MCF 10A (cell line): ENCODE results near the gene XPO1. TPM values are rescaled to one million over a fixed set of nuclear protein-coding genes. Genes with fewer than 3 reads are reported as not detected.

ENCODE experiments used
- BruUV-seq: library from RNA; stranded (reverse); fragments of 400-500 nt; replicated peaks from 2 replicates; lab custom pipeline; 2021; lab: Mats Ljungman, UMichigan
- CTCF ChIA-PET: fragments of 300-600 bp; sonication (Branson Sonifier 250); formaldehyde crosslinking; extraction: SDS; loops from one replicate; lab custom pipeline; 2021; ENCODE audit warnings: antibody characterized with exemption, inconsistent platforms; lab: Yijun Ruan, JAX
- POLR2A ChIA-PET: fragments of 300-600, 350-650 bp; sonication (Branson Sonifier 250); formaldehyde crosslinking; extraction: SDS; loops from one replicate; lab custom pipeline; 2020; ENCODE audit warnings: antibody characterized with exemption, inconsistent platforms; lab: Yijun Ruan, JAX
- DNase-seq: peaks from one replicate; pipeline ENCODE4 v3.0.0-alpha.2; 2018; ENCODE audit not compliant: unreplicated experiment
- H3K27ac Mint-ChIP-seq: one replicate; pipeline ENCODE4 v1.8.0; 2022; ENCODE audit warnings: mild to moderate bottlenecking, low read depth, mixed read lengths; ENCODE audit not compliant: unreplicated experiment
- H3K27me3 Mint-ChIP-seq: one replicate; pipeline ENCODE4 v1.8.0; 2022; ENCODE audit warnings: mixed read lengths; ENCODE audit not compliant: insufficient read depth, unreplicated experiment
- H3K36me3 Mint-ChIP-seq: one replicate; pipeline ENCODE4 v1.8.0; 2022; ENCODE audit warnings: mild to moderate bottlenecking, moderate library complexity, mixed read lengths; ENCODE audit not compliant: insufficient read depth, unreplicated experiment
- H3K4me1 Mint-ChIP-seq: one replicate; pipeline ENCODE4 v1.8.0; 2022; ENCODE audit warnings: mixed read lengths; ENCODE audit not compliant: insufficient read depth, unreplicated experiment
- H3K4me3 Mint-ChIP-seq: one replicate; pipeline ENCODE4 v1.8.0; 2022; ENCODE audit warnings: mild to moderate bottlenecking, moderate library complexity, mixed read lengths; ENCODE audit not compliant: unreplicated experiment
- H3K9me3 Mint-ChIP-seq: one replicate; pipeline ENCODE4 v1.8.0; 2022; ENCODE audit warnings: mixed read lengths; ENCODE audit not compliant: unreplicated experiment
- CTCF ChIP-seq: fragments of 200-600 bp; IDR thresholded peaks from one replicate; pipeline ENCODE4 v1.8.0; 2022; ENCODE audit warnings: antibody characterized with exemption, mild to moderate bottlenecking; ENCODE audit not compliant: unreplicated experiment
- intact Hi-C: fragments of 100-400 bp; cut with micrococcal nuclease; formaldehyde crosslinking; loops from 2 replicates; pipeline ENCODE4 v1.14.1; 2022
- total RNA-seq: library from RNA; stranded (reverse); gene quantifications from 2 replicates; pipeline ENCODE4 v1.2.3, GENCODE V29; 2022

The XPO1 gene
- total RNA-seq, 1 experiment from 2014 or later = 148 TPM

GRCh38 chr2:61438670-61439069 is 99.5 kb downstream of the XPO1 start:
- intact Hi-C loops = no loop called here
- no peak overlapping the region for H3K27ac Mint-ChIP-seq
- BruUV-seq = no TSS peak

GRCh38 chr2:61437170-61437569 is 101.0 kb downstream of the XPO1 start:
- H3K4me1 Mint-ChIP-seq = peaks cover 55% of the 10 kb centered on the region

More at GRCh38 chr2:61438670-61439069, 99.5 kb downstream of the XPO1 start:
- TF ChIP-seq CTCF = no peak
- peaks cover 11% of the 10 kb centered on the region for H3K36me3 Mint-ChIP-seq
- H3K9me3 Mint-ChIP-seq = no peaks in the 10 kb centered on the region
- H3K27me3 Mint-ChIP-seq = no peaks in the 10 kb centered on the region
- DNase-seq = no peak
- peaks cover 47% of the 10 kb centered on the region for H3K4me1 Mint-ChIP-seq
- CTCF ChIA-PET = interaction anchor here (0.7 to 1.7 kb wide), 2 partner anchors 11 to 150 kb away, joined by 3 to 6 read pairs; no protein-coding TSS in a partner anchor
- POLR2A ChIA-PET = interaction anchor here (0.5 to 1.5 kb wide), 4 partner anchors 11 to 546 kb away, joined by 3 to 8 read pairs (median 3); no protein-coding TSS in a partner anchor
- H3K4me3 Mint-ChIP-seq = no peak overlapping the region

GRCh38 chr2:61436092-61436491 is 102.1 kb downstream of the XPO1 start:
- no peaks in the 10 kb centered on the region for H3K27me3 Mint-ChIP-seq

More at GRCh38 chr2:61437170-61437569, 101.0 kb downstream of the XPO1 start:
- no peak for TF ChIP-seq CTCF
- no TSS peak for BruUV-seq
- Mint-ChIP-seq H3K9me3 (no peaks in the 10 kb centered on the region), H3K27ac (no peak overlapping the region), H3K27me3 (no peaks in the 10 kb centered on the region), H3K4me3 (no peak overlapping the region), H3K36me3 (peaks cover 4% of the 10 kb centered on the region)
- ChIA-PET POLR2A (interaction anchor here (0.6 to 1.9 kb wide), 2 partner anchors 16 to 18 kb away, joined by 3 to 5 read pairs; no protein-coding TSS in a partner anchor), CTCF (no interaction called here)
- no peak for DNase-seq
- intact Hi-C loops = no loop called here

More at GRCh38 chr2:61436092-61436491, 102.1 kb downstream of the XPO1 start:
- CTCF ChIA-PET = interaction anchor here (1.1 kb wide), 1 partner anchor 18 kb away, joined by 3 read pairs; no protein-coding TSS in a partner anchor
- Mint-ChIP-seq H3K27ac (peak overlapping the region; percentile 17), H3K4me3 (peak overlapping the region; percentile 16), H3K4me1 (peaks cover 49% of the 10 kb centered on the region), H3K9me3 (no peaks in the 10 kb centered on the region), H3K36me3 (peaks cover 5% of the 10 kb centered on the region)
- POLR2A ChIA-PET = interaction anchor here (0.7 to 1.9 kb wide), 4 partner anchors 10 to 102 kb away, joined by 3 to 5 read pairs (median 3); partner anchors contain the start of gene XPO1
- peak; percentile 45 for DNase-seq
- no peak for TF ChIP-seq CTCF
- BruUV-seq = no TSS peak
- intact Hi-C loops = no loop called here
